HEK293 (cell line): Measurements from ENCODE around the gene COMP.

Experiments used
- CTCF ChIA-PET: fragments of 350-600 bp; formaldehyde crosslinking; extraction: SDS; loops from one replicate; lab custom pipeline; 2021; ENCODE audit warnings: antibody characterized with exemption; lab: Yijun Ruan, JAX
- POLR2A ChIA-PET: fragments of 300-600 bp; formaldehyde crosslinking; extraction: SDS; loops from one replicate; lab custom pipeline; 2020; ENCODE audit warnings: antibody characterized with exemption, inconsistent platforms; lab: Yijun Ruan, JAX
- H3K27ac ChIP-seq: fragments of 200-500 bp; sonication (Bioruptor generic); 2 replicates; pipeline ENCODE4 v1.5.1; 2014; ENCODE audit warnings: low read depth, low read length, control low read depth, inconsistent platforms; ENCODE audit errors: extremely low read depth
- H3K36me3 ChIP-seq, 2 experiments: fragments of 200-500 bp in 1 of 2; sonication (Bioruptor generic) in 1 of 2; 1 replicate in 1 of 2; 2 replicates in 1 of 2; pipeline ENCODE4 v1.5.1; 2014 to 2017; ENCODE audit warnings: inconsistent platforms in 2 of 2, low read length in 2 of 2; ENCODE audit not compliant: control insufficient read depth in 2 of 2, insufficient read depth in 1 of 2
- H3K4me1 ChIP-seq: fragments of 200-500 bp; sonication (Bioruptor generic); 2 replicates; pipeline ENCODE4 v1.5.1; 2014; ENCODE audit warnings: mild to moderate bottlenecking, low read length, inconsistent platforms; ENCODE audit not compliant: control insufficient read depth, insufficient read depth
- H3K4me3 ChIP-seq: 2 replicates; pipeline ENCODE4 v1.5.1; 2011; ENCODE audit warnings: low read depth, mild to moderate bottlenecking, control low read depth, low read length, moderate library complexity
- H3K9me3 ChIP-seq: fragments of 200-500 bp; sonication (Bioruptor generic); 2 replicates; pipeline ENCODE4 v1.5.1; 2014; ENCODE audit warnings: low read depth, low read length, inconsistent platforms; ENCODE audit not compliant: control insufficient read depth, insufficient read depth
- EGR2 ChIP-seq: fragments of 450-650 bp; formaldehyde crosslinking; IDR thresholded peaks from 2 replicates; pipeline ENCODE4 v1.5.1; 2016; ENCODE audit warnings: low read depth, missing biosample characterization, missing genetic modification characterization
- KLF1 ChIP-seq: fragments of 450-650 bp; formaldehyde crosslinking; IDR thresholded peaks from 2 replicates; pipeline ENCODE4 v1.5.1; 2016; ENCODE audit warnings: missing biosample characterization, missing genetic modification characterization
- SP2 ChIP-seq: fragments of 450-650 bp; formaldehyde crosslinking; IDR thresholded peaks from 2 replicates; pipeline ENCODE4 v1.5.1; 2016; ENCODE audit warnings: missing biosample characterization, missing genetic modification characterization
- ZBTB17 ChIP-seq: fragments of 450-650 bp; formaldehyde crosslinking; IDR thresholded peaks from 2 replicates; pipeline ENCODE4 v1.5.1; 2016; ENCODE audit warnings: missing biosample characterization, missing genetic modification characterization
- ZFHX2 ChIP-seq: fragments of 450-650 bp; formaldehyde crosslinking; conservative IDR thresholded peaks from 2 replicates; pipeline ENCODE4 v1.5.1; 2016; ENCODE audit warnings: missing biosample characterization, missing genetic modification characterization
- ZNF169 ChIP-seq: fragments of 450-650 bp; formaldehyde crosslinking; IDR thresholded peaks from 2 replicates; pipeline ENCODE4 v1.5.1; 2016; ENCODE audit warnings: missing biosample characterization, missing genetic modification characterization
- ZNF223 ChIP-seq: fragments of 450-650 bp; formaldehyde crosslinking; IDR thresholded peaks from 2 replicates; pipeline ENCODE4 v1.5.1; 2016; ENCODE audit warnings: missing biosample characterization, missing genetic modification characterization
- ZNF302 ChIP-seq: fragments of 450-650 bp; formaldehyde crosslinking; IDR thresholded peaks from 2 replicates; pipeline ENCODE4 v1.5.1; 2016; ENCODE audit warnings: missing biosample characterization, missing genetic modification characterization, low read depth
- ZNF510 ChIP-seq: fragments of 450-650 bp; formaldehyde crosslinking; IDR thresholded peaks from 2 replicates; pipeline ENCODE4 v1.5.1; 2018; ENCODE audit warnings: mild to moderate bottlenecking, missing genetic modification characterization, missing biosample characterization; ENCODE audit not compliant: insufficient replicate concordance
- ZNF521 ChIP-seq: fragments of 450-650 bp; formaldehyde crosslinking; IDR thresholded peaks from 2 replicates; pipeline ENCODE4 v1.5.1; 2017; ENCODE audit warnings: missing biosample characterization, mild to moderate bottlenecking, missing genetic modification characterization
- ZNF548 ChIP-seq: fragments of 450-650 bp; formaldehyde crosslinking; IDR thresholded peaks from 2 replicates; pipeline ENCODE4 v1.5.1; 2016; ENCODE audit warnings: missing biosample characterization, missing genetic modification characterization
- ZNF677 ChIP-seq: fragments of 450-650 bp; IDR thresholded peaks from 2 replicates; pipeline ENCODE4 v1.5.0; 2018; ENCODE audit warnings: missing biosample characterization, mild to moderate bottlenecking, missing genetic modification characterization, moderate library complexity
- ZSCAN30 ChIP-seq: fragments of 450-650 bp; IDR thresholded peaks from 2 replicates; pipeline ENCODE4 v1.5.1; 2018; ENCODE audit warnings: missing biosample characterization, mild to moderate bottlenecking, missing genetic modification characterization, moderate library complexity
- TF ChIP-seq, protein P1 (sequence below): fragments of 450-650 bp; formaldehyde crosslinking; conservative IDR thresholded peaks from 2 replicates; pipeline ENCODE4 v1.5.1; 2016; ENCODE audit warnings: low read depth, missing biosample characterization, missing genetic modification characterization
- TF ChIP-seq, protein P2 (sequence below): fragments of 450-650 bp; formaldehyde crosslinking; IDR thresholded peaks from 2 replicates; pipeline ENCODE4 v1.5.1; 2016; ENCODE audit warnings: missing biosample characterization, missing genetic modification characterization
- TF ChIP-seq, protein P3 (sequence below): fragments of 450-650 bp; formaldehyde crosslinking; IDR thresholded peaks from 2 replicates; pipeline ENCODE4 v1.5.1; 2016; ENCODE audit warnings: missing biosample characterization, missing genetic modification characterization

Gene COMP

DNA sequence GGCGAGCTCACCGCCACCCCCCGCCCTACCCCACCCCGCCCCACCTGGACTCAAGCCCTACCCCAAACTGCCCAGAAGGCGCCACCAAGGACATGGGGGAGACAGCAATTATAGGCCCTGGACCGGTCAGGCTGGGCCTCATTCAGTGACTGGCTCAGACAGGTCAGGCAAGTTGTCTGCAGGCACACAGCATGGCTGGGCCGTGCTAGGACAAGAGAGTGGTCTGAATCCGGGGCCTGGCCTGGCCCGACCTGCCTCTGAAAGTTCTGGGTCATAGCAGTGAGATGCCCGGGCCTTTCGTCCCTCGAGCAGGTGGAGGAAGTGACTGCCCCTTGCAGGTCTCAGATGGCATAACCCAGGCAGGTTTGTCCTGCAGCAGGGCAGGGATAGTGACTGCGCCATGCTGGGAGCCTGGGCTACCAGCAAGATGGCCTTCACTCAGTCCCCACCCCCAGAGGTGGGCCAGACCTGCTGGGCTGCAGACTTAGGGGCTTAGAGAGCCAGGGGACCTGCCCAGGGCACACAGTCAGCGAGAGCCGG is 21.0 kb downstream of the COMP start:
- Histone ChIP-seq H3K4me3 (no peak overlapping the region), H3K4me1 (no peaks in the 10 kb centered on the region), H3K27ac (no peak overlapping the region), H3K9me3 (no peaks in the 10 kb centered on the region), H3K36me3 (no peaks in the 10 kb centered on the region; a peak in 1 of 3 replicates)
- ChIA-PET POLR2A (no interaction called here), CTCF (interaction anchor here (0.9 kb wide), 1 partner anchor 96 kb away, joined by 3 read pairs; no protein-coding TSS in a partner anchor)
- TF ChIP-seq ZBTB17 (tag by site-specific recombination) (no peak), ZNF302 (no peak), ZNF521 (tag by site-specific recombination) (no peak), ZNF548 (tag by site-specific recombination) (no peak), ZSCAN30 (no peak), SP2 (tag by site-specific recombination) (0 out of 2 replicates have a peak, but pooled peaks have one; percentile 6), ZNF223 (no peak), ZNF677 (tag by site-specific recombination) (no peak)
- TF ChIP-seq, protein P1, sequence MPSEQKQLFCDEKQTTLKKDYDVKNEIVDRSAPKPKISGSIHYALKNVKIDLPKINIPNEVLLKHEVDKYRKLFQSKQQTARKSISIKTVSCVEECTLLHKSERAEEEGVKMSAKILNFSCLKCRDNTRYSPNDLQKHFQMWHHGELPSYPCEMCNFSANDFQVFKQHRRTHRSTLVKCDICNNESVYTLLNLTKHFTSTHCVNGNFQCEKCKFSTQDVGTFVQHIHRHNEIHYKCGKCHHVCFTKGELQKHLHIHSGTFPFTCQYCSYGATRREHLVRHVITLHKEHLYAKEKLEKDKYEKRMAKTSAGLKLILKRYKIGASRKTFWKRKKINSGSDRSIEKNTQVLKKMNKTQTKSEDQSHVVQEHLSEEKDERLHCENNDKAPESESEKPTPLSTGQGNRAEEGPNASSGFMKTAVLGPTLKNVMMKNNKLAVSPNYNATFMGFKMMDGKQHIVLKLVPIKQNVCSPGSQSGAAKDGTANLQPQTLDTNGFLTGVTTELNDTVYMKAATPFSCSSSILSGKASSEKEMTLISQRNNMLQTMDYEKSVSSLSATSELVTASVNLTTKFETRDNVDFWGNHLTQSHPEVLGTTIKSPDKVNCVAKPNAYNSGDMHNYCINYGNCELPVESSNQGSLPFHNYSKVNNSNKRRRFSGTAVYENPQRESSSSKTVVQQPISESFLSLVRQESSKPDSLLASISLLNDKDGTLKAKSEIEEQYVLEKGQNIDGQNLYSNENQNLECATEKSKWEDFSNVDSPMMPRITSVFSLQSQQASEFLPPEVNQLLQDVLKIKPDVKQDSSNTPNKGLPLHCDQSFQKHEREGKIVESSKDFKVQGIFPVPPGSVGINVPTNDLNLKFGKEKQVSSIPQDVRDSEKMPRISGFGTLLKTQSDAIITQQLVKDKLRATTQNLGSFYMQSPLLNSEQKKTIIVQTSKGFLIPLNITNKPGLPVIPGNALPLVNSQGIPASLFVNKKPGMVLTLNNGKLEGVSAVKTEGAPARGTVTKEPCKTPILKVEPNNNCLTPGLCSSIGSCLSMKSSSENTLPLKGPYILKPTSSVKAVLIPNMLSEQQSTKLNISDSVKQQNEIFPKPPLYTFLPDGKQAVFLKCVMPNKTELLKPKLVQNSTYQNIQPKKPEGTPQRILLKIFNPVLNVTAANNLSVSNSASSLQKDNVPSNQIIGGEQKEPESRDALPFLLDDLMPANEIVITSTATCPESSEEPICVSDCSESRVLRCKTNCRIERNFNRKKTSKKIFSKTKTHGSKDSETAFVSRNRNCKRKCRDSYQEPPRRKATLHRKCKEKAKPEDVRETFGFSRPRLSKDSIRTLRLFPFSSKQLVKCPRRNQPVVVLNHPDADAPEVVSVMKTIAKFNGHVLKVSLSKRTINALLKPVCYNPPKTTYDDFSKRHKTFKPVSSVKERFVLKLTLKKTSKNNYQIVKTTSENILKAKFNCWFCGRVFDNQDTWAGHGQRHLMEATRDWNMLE (tag by site-specific recombination) = no peak
- TF ChIP-seq, protein P2, sequence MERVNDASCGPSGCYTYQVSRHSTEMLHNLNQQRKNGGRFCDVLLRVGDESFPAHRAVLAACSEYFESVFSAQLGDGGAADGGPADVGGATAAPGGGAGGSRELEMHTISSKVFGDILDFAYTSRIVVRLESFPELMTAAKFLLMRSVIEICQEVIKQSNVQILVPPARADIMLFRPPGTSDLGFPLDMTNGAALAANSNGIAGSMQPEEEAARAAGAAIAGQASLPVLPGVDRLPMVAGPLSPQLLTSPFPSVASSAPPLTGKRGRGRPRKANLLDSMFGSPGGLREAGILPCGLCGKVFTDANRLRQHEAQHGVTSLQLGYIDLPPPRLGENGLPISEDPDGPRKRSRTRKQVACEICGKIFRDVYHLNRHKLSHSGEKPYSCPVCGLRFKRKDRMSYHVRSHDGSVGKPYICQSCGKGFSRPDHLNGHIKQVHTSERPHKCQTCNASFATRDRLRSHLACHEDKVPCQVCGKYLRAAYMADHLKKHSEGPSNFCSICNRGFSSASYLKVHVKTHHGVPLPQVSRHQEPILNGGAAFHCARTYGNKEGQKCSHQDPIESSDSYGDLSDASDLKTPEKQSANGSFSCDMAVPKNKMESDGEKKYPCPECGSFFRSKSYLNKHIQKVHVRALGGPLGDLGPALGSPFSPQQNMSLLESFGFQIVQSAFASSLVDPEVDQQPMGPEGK (tag by site-specific recombination) = no peak
- TF ChIP-seq, protein P3, sequence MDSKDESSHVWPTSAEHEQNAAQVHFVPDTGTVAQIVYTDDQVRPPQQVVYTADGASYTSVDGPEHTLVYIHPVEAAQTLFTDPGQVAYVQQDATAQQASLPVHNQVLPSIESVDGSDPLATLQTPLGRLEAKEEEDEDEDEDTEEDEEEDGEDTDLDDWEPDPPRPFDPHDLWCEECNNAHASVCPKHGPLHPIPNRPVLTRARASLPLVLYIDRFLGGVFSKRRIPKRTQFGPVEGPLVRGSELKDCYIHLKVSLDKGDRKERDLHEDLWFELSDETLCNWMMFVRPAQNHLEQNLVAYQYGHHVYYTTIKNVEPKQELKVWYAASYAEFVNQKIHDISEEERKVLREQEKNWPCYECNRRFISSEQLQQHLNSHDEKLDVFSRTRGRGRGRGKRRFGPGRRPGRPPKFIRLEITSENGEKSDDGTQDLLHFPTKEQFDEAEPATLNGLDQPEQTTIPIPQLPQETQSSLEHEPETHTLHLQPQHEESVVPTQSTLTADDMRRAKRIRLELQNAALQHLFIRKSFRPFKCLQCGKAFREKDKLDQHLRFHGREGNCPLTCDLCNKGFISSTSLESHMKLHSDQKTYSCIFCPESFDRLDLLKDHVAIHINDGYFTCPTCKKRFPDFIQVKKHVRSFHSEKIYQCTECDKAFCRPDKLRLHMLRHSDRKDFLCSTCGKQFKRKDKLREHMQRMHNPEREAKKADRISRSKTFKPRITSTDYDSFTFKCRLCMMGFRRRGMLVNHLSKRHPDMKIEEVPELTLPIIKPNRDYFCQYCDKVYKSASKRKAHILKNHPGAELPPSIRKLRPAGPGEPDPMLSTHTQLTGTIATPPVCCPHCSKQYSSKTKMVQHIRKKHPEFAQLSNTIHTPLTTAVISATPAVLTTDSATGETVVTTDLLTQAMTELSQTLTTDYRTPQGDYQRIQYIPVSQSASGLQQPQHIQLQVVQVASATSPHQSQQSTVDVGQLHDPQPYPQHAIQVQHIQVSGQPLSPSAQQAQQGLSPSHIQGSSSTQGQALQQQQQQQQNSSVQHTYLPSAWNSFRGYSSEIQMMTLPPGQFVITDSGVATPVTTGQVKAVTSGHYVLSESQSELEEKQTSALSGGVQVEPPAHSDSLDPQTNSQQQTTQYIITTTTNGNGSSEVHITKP (tag by site-specific recombination) = 0 out of 2 replicates have a peak, but pooled peaks have one; percentile 28

DNA sequence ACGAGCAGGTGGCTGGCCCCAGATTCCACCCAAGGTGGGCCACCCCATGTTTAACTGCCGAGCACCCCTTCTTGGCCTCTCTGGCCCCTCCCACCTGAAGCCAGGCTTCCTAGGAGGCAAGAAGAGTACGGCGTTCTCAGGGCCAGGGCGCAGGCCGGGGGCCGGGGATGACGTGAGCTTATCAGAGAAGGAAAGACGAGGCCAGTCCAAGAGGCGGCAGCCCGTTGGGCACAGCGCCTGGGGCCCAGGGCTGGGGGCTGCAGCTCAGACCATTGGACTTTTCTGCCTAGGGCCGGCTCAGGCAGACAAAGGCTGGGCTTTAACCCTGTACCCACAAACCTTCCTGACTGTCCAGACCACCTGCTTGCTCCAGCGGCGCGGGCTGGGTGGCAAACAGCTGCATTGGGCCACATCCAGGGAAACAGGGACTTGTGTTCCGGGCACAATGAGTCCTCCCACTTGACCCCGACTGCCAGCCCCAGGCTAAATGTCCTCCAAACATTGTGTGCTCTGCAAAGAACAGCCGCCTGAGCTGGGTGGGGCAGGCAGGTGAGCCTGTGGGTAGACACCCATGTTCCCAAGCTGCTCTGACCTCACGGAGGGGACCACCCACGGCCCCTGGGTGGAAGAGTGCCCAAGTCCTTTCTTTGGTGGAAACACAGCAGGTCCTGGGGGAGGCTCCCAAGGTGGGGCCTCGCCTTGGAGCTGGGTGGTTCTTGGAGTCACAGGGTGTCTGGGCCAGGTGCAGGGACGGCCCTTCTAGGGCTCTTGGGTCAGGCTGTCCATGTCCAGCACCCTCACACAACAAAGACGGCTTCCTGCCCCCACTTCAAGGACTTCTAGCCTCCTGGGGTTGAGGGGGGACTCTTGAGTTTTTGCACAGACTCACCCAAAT is 21.9 kb downstream of the COMP start:
- ChIA-PET POLR2A (interaction anchor here (0.5 to 0.6 kb wide), 2 partner anchors 27 to 98 kb away, joined by 4 to 6 read pairs; no protein-coding TSS in a partner anchor), CTCF (interaction anchor here (0.6 to 0.9 kb wide), 2 partner anchors 97 to 98 kb away, joined by 3 to 5 read pairs; no protein-coding TSS in a partner anchor)
- Histone ChIP-seq H3K9me3 (no peaks in the 10 kb centered on the region), H3K4me3 (no peak overlapping the region), H3K27ac (no peak overlapping the region), H3K36me3 (no peaks in the 10 kb centered on the region; a peak in 1 of 3 replicates), H3K4me1 (no peaks in the 10 kb centered on the region)
- TF ChIP-seq KLF1 (tag by site-specific recombination) (peak; percentile 27; the same call in 1 of the 2 replicates), ZNF169 (tag by site-specific recombination) (no peak), EGR2 (tag by site-specific recombination) (peak; percentile 19; the same call in 1 of the 2 replicates), ZNF510 (no peak), ZFHX2 (tag by site-specific recombination) (peak; percentile 14; the same call in 1 of the 2 replicates)
